ENCODE measurements around the gene SFXN5. TPM values are rescaled to one million over a fixed set of nuclear protein-coding genes. Genes with fewer than 3 reads are reported as not detected.

SFXN5 gene
- polyA plus RNA-seq, 3 donors, result 5.9 to 28.6 (median 9.5) TPM

- Mint-ChIP-seq H3K4me3 (no peak overlapping the region), H3K4me1 (peaks cover 5% of the 10 kb centered on the region), H3K36me3 (peaks cover 48 to 71% of the 10 kb centered on the region in 2 donors), H3K27ac (peak overlapping the region in 2 of 7 donors; percentile 3 to 50), H3K27me3 (ENCODE audit: low read depth in 3 of 3) (no peaks in the 10 kb centered on the region), H3K9me3 (no peaks in the 10 kb centered on the region)
- no peaks in the 10 kb centered on the region for H3K27me3 ChIP-seq (ENCODE audit: control insufficient read depth in 2 of 2, insufficient read depth in 2 of 2, low read length in 2 of 2)
- peaks cover 3 to 4% of the 10 kb centered on the region in 2 donors for H3K4me1 ChIP-seq (ENCODE audit: control insufficient read depth in 1 of 2, insufficient read depth in 2 of 2, low read length in 2 of 2)
- H3K79me2 ChIP-seq (ENCODE audit: insufficient read depth, low read length), result no peaks in the 10 kb centered on the region
- H4K20me1 ChIP-seq (ENCODE audit: insufficient read depth, low read length), result no peaks in the 10 kb centered on the region
- no peak overlapping the region for H3K9ac ChIP-seq (ENCODE audit: insufficient read depth, low read length, poor library complexity, severe bottlenecking)
- H3K9me3 ChIP-seq (replicated peaks in 1 of 2; ENCODE audit: control insufficient read depth in 1 of 2, insufficient read depth in 1 of 2, low read length in 2 of 2), result no peaks in the 10 kb centered on the region
- intact Hi-C loops (cut with micrococcal nuclease), result loop anchor here in 1 of 2 donors (5.0 kb wide), 1 partner anchor 168 kb away; no protein-coding TSS in a partner anchor
- H2AFZ ChIP-seq (ENCODE audit: insufficient read depth, low read depth, low read length, poor library complexity, severe bottlenecking), result no peak overlapping the region
- DNase-seq, result no peak
- no peak for TF ChIP-seq CTCF (IDR thresholded peaks at IDR 0.05)
- H3K27ac ChIP-seq (ENCODE audit: low read depth in 1 of 2, low read length in 2 of 2), result no peak overlapping the region
- peaks cover 34 to 85% of the 10 kb centered on the region in 2 donors for H3K36me3 ChIP-seq (replicated peaks in 1 of 2; ENCODE audit: control insufficient read depth in 1 of 2, insufficient read depth in 2 of 2, low read length in 2 of 2)
- no peak overlapping the region for H3K4me3 ChIP-seq (replicated peaks in 1 of 3; ENCODE audit: low read depth in 2 of 3, low read length in 3 of 3)
- H3K4me2 ChIP-seq (replicated peaks; ENCODE audit: extremely low read depth, low read length, poor library complexity, severe bottlenecking), result no peak overlapping the region
- 92% methylated on average over 9 of the region's 10 CpGs for WGBS (ENCODE audit: insufficient coverage)
Measured at GRCh38 chr2:72994282-72994990, 77.1 kb downstream of the SFXN5 start.

GRCh38 chr2:72993933-72994280 lies 77.6 kb downstream of the SFXN5 start:
- H3K79me2 ChIP-seq (ENCODE audit: insufficient read depth, low read length), result no peaks in the 10 kb centered on the region
- no peak for TF ChIP-seq CTCF (IDR thresholded peaks at IDR 0.05)
- no peaks in the 10 kb centered on the region for H4K20me1 ChIP-seq (ENCODE audit: insufficient read depth, low read length)
- H3K9me3 ChIP-seq (replicated peaks in 1 of 2; ENCODE audit: control insufficient read depth in 1 of 2, insufficient read depth in 1 of 2, low read length in 2 of 2), result no peaks in the 10 kb centered on the region
- H2AFZ ChIP-seq (ENCODE audit: insufficient read depth, low read depth, low read length, poor library complexity, severe bottlenecking), result no peak overlapping the region
- intact Hi-C loops (cut with micrococcal nuclease), result loop anchor here (1.0 to 5.0 kb wide), 3 partner anchors 77 to 183 kb away; partner anchors contain the start of gene SFXN5 (in 1 of the 2)
- H3K27ac ChIP-seq (ENCODE audit: low read depth in 1 of 2, low read length in 2 of 2), result no peak overlapping the region
- peaks cover 5% of the 10 kb centered on the region for H3K4me1 Mint-ChIP-seq
- no peak overlapping the region for H3K4me3 ChIP-seq (replicated peaks in 1 of 3; ENCODE audit: low read depth in 2 of 3, low read length in 3 of 3)
- H3K27me3 ChIP-seq (ENCODE audit: control insufficient read depth in 2 of 2, insufficient read depth in 2 of 2, low read length in 2 of 2), result no peaks in the 10 kb centered on the region
- H3K36me3 Mint-ChIP-seq, result peaks cover 48 to 72% of the 10 kb centered on the region in 2 donors
- no peak for DNase-seq
- no peak overlapping the region for H3K4me3 Mint-ChIP-seq
- H3K36me3 ChIP-seq (replicated peaks in 1 of 2; ENCODE audit: control insufficient read depth in 1 of 2, insufficient read depth in 2 of 2, low read length in 2 of 2), result peaks cover 34 to 85% of the 10 kb centered on the region in 2 donors
- peaks cover 3 to 4% of the 10 kb centered on the region in 2 donors for H3K4me1 ChIP-seq (ENCODE audit: control insufficient read depth in 1 of 2, insufficient read depth in 2 of 2, low read length in 2 of 2)
- no peaks in the 10 kb centered on the region for H3K9me3 Mint-ChIP-seq
- H3K4me2 ChIP-seq (replicated peaks; ENCODE audit: extremely low read depth, low read length, poor library complexity, severe bottlenecking), result no peak overlapping the region
- no CpG with 5 or more reads among the region's 5 CpGs for WGBS (ENCODE audit: insufficient coverage)
- H3K27ac Mint-ChIP-seq, result no peak overlapping the region
- no peaks in the 10 kb centered on the region for H3K27me3 Mint-ChIP-seq (ENCODE audit: low read depth in 3 of 3)
- no peak overlapping the region for H3K9ac ChIP-seq (ENCODE audit: insufficient read depth, low read length, poor library complexity, severe bottlenecking)
